SK-N-SH treated with all-trans-retinoic acid at 6 μM for 48 hours (cell line): ENCODE measurements around the gene KLHL40.

Experiments
- ARNTL ChIP-seq: fragments of 450-650 bp; formaldehyde crosslinking; IDR thresholded peaks from 2 replicates; pipeline ENCODE4 v1.5.0; 2020; ENCODE audit warnings: low read depth, mild to moderate bottlenecking, moderate library complexity, borderline replicate concordance
- CREB5 ChIP-seq: fragments of 250-450 bp; sonication (Bioruptor Pico); IDR thresholded peaks from 2 replicates; pipeline ENCODE4 v1.5.1; 2020; ENCODE audit warnings: low read depth, mild to moderate bottlenecking, moderate library complexity
- GLIS3 ChIP-seq: fragments of 250-450 bp; sonication (Bioruptor Pico); IDR thresholded peaks from 2 replicates; pipeline ENCODE4 v1.5.0; 2020; ENCODE audit warnings: mild to moderate bottlenecking, moderate library complexity
- PATZ1 ChIP-seq: fragments of 250-450 bp; sonication (Bioruptor Pico); IDR thresholded peaks from 2 replicates; pipeline ENCODE4 v1.8.0; 2020; ENCODE audit warnings: mild to moderate bottlenecking, moderate library complexity, borderline replicate concordance
- POU6F1 ChIP-seq: fragments of 250-450 bp; sonication (Bioruptor Pico); IDR thresholded peaks from 2 replicates; pipeline ENCODE4 v1.8.0; 2021; ENCODE audit warnings: low read depth, mild to moderate bottlenecking, moderate library complexity, borderline replicate concordance
- PPARA ChIP-seq: fragments of 250-450 bp; sonication (Bioruptor Pico); IDR thresholded peaks from 2 replicates; pipeline ENCODE4 v1.5.0; 2020; ENCODE audit warnings: mild to moderate bottlenecking, borderline replicate concordance
- SNAI2 ChIP-seq: fragments of 250-450 bp; sonication (Bioruptor Pico); IDR thresholded peaks from 2 replicates; pipeline ENCODE4 v1.5.0; 2020; ENCODE audit warnings: mild to moderate bottlenecking, moderate library complexity
- TOX ChIP-seq: fragments of 250-450 bp; sonication (Bioruptor Pico); IDR thresholded peaks from 2 replicates; pipeline ENCODE4 v1.8.0; 2021; ENCODE audit warnings: mild to moderate bottlenecking, moderate library complexity, borderline replicate concordance
- TSHZ2 ChIP-seq: fragments of 250-450 bp; sonication (Bioruptor Pico); IDR thresholded peaks from 2 replicates; pipeline ENCODE4 v1.5.0; 2020; ENCODE audit warnings: mild to moderate bottlenecking, moderate library complexity
- ZFP3 ChIP-seq: fragments of 250-450 bp; sonication (Bioruptor Pico); IDR thresholded peaks from 2 replicates; pipeline ENCODE4 v1.5.0; 2020; ENCODE audit warnings: mild to moderate bottlenecking, moderate library complexity
- ZFP30 ChIP-seq: fragments of 450-650 bp; formaldehyde crosslinking; IDR thresholded peaks from 2 replicates; pipeline ENCODE4 v1.5.0; 2022; ENCODE audit warnings: mild to moderate bottlenecking, moderate library complexity
- ZNF565 ChIP-seq: fragments of 450-650 bp; formaldehyde crosslinking; conservative IDR thresholded peaks from 2 replicates; pipeline ENCODE4 v1.5.0; 2020; ENCODE audit warnings: low read depth, mild to moderate bottlenecking, moderate library complexity
- ZNF70 ChIP-seq: fragments of 450-650 bp; formaldehyde crosslinking; IDR thresholded peaks from 2 replicates; pipeline ENCODE4 v1.5.0; 2020; ENCODE audit warnings: mild to moderate bottlenecking, moderate library complexity

GRCh38 chr3:42696356-42697288 lies 11.3 kb downstream of the KLHL40 start:
- no peak for TF ChIP-seq PATZ1 (CRISPR knock-in tag)
- TF ChIP-seq ZFP30 (CRISPR knock-in tag), result no peak
- TF ChIP-seq ZFP3 (CRISPR knock-in tag), result no peak
- no peak for TF ChIP-seq ZNF70 (CRISPR knock-in tag)
- TF ChIP-seq TOX (CRISPR knock-in tag), result no peak
- no peak for TF ChIP-seq TSHZ2
- TF ChIP-seq ARNTL (CRISPR knock-in tag), result no peak
- TF ChIP-seq CREB5 (CRISPR knock-in tag), result no peak
- TF ChIP-seq GLIS3 (CRISPR knock-in tag), result no peak
- TF ChIP-seq ZNF565 (CRISPR knock-in tag), result no peak
- no peak for TF ChIP-seq SNAI2 (CRISPR knock-in tag)
- no peak for TF ChIP-seq PPARA (CRISPR knock-in tag)
- no peak for TF ChIP-seq POU6F1 (CRISPR knock-in tag)
